NCI-H345 treated with DMSO at 0.1 percent for 48 hours (cell line): ENCODE measurements around the gene CRIP2.

Experiments
- DNase-seq: peaks from one replicate; lab custom pipeline; 2025; ENCODE audit not compliant: unreplicated experiment; lab: John Stamatoyannopoulos, UW

Gene CRIP2

GRCh38 chr14:105476097-105476830, 1.6 kb downstream of the CRIP2 start:
- DNase-seq: no peak

DNA sequence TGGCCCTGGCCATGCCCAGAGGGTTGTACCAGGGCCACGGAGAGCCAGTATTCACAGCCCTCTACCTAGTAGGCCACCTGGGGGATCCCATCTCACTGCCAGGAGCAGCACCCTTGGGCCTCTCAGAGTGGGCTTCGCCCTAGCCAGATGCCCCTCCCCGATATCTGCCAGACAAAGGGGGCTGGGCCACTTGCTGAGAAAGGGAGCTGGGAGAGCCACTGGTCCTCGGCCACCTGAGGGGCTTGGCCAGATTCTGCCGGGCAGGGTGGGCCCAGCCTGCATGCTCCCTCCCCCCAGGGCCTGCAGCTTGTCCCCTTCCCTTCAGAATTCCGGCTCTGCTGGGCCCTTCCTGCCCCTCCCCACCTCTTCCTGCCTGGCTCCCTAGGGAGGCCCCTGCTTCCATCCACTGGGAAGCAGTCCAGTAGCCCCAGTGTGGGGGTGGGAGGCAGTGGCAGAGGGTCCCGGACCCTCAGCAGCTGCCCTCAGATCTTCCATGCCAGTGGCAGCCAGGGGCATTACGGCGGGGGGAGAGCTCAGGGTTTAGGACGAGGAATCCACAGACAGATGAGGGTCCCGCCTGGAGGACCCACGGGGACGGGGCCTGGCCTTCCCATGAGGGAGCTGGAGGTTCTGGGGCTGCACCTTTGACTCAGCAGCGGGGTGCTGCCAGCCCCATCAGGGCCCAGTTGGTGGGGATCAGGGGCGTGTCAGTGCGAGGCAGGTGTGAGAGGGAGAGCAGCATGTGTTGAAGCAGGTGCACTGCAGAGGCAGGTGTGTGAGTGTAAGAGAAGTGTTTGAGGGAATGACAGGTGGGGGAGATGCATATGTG, 2.4 kb downstream of the CRIP2 start:
- DNase-seq: no peak

DNA sequence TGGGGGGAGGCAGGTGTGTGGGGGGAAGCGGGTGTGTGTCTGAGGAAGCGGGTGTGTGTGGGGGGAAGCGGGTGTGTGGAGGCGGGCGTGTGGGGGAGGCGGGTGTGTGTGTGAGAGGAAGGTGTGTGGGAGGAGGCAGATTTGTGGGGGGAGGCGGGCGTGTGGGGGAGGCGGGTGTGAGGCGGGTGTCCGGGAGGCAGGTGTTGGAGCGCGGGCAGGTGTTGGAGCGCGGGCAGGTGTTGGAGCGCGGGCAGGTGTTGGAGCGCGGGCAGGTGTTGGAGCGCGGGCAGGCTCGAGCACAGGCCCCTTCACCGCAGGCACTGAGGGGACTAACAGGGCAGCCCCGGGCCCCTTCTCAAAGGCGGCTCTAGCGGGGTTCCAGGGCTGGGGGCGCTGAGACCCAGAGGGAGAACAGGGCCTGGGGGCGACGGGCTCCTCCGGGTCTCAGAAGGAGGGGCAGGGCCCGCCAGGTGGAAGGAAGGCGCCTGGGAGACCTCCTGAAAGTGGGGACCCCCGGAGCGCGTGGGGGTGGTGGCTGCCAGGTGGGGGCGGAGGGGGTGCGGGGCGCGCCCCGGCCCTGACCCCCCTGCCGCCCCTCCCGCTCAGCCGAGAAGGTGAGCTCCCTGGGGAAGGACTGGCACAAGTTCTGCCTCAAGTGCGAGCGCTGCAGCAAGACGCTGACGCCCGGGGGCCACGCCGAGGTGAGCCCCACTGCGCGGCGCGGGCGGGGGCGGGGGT, 3.2 kb downstream of the CRIP2 start:
- DNase-seq: no peak

GRCh38 chr14:105478398-105479251, 4.0 kb downstream of the CRIP2 start:
- no peak for DNase-seq

DNA sequence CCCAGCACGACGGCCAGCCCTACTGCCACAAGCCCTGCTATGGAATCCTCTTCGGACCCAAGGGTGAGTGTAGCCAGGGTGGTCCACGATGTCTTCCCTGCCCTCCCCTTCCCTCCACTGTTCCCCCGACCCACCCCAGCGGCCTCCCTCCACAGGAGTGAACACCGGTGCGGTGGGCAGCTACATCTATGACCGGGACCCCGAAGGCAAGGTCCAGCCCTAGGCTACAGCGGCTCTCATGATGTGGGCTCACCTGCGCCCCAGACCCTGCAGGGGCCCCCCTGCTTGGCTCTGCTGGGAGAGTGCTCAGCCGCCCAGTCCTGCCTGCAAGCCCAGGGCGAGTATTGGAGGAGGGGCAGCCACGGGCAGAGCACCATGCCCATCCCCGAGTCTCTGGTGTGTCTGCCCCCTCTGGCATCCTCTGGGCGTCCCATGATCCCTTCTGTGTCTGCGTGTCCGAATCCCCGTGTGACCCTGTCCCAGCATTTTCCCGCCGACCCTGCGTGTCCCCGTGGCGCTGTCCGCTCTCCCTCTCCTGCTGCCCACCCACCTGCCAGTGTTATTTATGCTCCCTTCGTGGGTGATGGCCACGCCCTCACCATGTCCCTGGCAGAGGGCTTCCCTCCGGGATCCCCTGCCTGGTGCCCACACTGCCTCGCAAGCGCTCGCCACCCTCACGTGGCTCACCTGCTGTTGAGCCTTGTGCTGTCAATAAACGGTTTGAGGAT, 5.0 kb downstream of the CRIP2 start:
- DNase-seq: no peak

GRCh38 chr14:105480199-105480746, 5.7 kb downstream of the CRIP2 start:
- no peak for DNase-seq

DNA sequence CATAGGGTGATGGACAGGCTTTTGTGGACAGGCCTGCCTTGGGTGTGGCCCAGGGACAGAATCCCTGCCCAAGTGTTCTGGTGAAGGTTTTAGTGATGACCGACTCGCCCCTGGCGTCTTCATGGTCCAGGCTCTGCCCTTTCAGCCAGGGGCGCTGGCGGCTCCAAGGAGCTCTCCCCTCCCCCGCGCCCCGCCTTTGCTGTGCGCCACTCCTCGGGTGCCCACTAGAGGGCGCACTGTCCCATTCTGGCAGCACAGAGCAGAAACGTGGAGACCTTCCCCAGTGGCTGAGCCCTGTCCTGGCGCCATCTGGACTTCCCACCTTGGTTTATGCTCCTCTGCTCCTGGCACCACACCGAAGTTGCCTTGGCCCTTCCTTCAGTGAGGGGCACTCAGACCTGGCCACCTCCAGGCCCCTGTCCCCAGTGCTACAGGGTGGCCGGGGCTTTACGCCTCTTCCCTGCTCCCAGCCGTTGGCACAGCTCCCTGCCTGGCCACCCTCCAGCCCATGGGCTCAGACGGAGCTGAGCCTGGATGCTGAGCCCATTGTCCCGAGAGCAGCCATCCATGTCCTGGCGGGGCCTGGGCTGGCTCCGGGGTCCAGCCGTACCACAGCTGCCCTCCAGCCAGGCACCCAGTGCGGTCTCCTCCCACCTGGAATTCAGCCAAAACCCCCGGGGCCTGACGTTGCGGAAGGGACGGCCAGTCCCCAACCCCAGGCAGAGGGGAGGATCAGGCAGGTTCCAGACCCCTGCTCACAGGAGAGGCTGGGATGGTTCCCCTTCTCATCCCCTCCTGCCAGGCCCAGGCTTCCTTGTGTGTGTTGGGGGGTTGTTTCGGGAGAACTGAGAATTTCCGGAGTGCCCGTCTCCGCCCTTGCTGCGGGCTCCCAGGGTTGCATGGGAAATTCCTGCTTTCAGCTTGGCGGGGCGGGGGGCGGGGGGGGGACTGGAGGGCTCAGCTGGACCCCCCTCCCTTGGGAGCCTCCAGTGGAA, 6.5 kb downstream of the CRIP2 start:
- peak; percentile 75 for DNase-seq

- DNase-seq: peak; percentile 80
These were observed 7.4 kb downstream of the CRIP2 start for GRCh38 chr14:105481886-105482457.

DNA sequence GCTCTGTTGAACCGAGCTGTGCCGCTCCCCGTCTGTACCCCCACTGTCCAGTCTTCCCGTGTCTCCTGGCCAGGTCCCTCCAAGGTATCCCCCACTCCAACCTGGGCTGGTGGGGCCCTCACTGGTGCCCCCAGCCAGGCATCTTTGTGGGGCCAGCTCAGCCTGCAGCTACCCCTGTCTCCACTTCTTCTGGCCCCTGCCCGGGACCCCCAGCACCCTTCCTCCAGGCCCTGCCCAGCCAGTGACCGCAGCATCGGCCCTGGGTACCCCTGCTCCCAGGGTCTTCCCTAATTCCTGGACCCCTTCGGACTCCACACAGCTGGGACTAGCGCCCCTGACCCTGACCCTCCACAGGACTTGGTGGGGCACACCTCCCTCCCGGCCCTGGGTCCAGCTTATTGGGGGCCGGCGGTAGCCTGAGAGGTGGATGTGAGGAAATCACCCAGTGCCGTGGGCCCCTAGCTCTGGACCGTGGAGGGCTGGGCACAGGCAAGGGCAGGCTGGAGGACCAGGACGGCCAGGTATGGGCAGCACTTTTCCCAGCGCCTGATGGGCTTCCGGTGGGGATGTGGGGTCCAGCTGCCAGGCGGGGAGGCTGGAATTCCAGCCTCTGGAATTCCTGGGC, 8.0 kb downstream of the CRIP2 start:
- DNase-seq: no peak

DNA sequence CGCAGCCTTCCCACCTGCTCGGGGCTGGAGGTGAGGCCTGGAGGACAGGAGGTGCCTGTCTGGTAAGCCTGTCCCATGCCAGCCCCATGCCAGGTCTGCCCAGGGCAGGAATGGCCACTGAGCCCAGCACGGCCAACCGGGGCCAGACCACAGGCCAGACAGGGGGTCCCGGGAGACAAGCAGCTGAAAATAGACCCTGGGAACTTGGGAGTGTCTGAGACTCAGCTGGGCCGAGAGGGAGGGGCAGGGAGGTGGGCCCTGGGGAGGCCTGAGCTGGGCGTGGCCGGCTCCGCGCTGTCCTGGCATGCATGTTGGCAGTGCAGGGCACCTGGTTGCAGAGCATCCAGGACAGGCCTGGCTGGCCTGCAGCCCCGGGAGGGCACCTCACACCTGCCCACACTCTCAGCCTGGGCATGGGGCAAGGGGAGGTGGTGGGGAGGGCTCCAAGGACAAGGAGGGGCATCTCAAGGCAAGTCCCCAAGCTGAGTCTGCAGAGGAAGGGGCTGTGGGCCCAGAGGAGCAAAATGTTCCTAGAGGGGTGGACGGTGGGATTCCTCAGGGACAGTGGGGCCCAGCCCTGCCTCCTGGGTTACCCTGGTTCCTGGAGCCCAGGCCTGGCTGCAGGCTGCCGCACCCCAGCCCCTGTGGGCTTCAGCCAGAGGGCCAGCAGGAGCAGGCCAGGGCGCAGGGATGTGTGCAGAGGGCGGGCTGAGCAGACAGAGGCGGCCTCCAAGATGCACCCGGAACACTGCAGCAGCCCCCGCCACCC, 8.9 kb downstream of the CRIP2 start:
- no peak for DNase-seq

- no peak for DNase-seq
These were observed 9.7 kb downstream of the CRIP2 start for GRCh38 chr14:105484069-105484996.

DNA sequence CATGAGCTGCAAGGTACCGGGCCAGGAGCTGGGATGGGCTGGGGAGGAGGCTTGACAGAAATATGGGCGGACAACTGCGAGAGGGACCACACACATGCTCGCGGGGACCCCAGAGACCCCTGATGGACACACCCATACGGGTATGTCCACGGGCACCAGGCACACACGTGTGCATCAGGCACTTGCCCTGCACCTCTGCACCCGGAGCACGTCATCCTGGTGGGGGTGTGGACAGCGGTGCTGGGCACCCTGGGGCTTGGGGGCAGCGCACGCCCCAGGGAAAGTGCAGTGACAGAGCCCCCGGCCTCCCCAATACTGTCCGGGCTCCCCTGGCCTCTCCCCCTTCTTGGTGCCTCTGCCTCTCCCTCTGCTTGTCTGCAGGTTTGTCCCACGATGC, 10.4 kb downstream of the CRIP2 start:
- DNase-seq: no peak

DNA sequence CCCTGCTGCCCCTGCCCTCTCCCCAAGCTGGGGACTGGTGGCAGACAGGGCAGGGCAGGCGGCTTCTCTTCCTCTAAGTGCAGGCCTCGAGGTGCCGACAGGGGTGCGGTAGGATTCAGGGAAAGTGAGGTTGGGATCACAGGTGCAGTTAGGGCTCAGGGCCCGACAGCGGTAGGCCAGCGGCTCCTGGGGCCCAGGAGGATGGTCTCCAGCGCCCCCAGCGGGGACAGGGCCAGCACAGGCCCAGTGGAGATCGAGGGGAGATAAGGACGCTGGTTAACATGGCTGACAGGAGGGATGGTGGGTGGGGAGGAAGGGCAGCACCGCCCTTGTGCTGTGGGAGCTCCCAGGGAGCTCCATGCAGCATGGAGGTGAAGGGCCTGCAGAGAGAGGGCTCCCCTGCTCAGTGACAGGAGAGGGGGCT, 11.1 kb downstream of the CRIP2 start:
- no peak for DNase-seq

- no peak for DNase-seq
These were observed 11.7 kb downstream of the CRIP2 start, which contains the start of gene CRIP1 for GRCh38 chr14:105486163-105486973. Gene CRIP1 (plus strand): TSS chr14:105486886. CDS start chr14:105487260, 374 bp downstream.

GRCh38 chr14:105486974-105487448, 12.4 kb downstream of the CRIP2 start:
- DNase-seq: no peak
